ENCODE results near the gene PDE3B.
"Not testable (repeated sequence)": the region's sequence is repeated elsewhere in the genome, so short reads cannot be mapped to it uniquely, and the experiment has no call there.

Gene PDE3B

GRCh38 chr11:14750911-14751310 lies 107.3 kb downstream of the PDE3B start:
- DNase-seq = no peak

- DNase-seq = no peak
These were observed 108.4 kb downstream of the PDE3B start for GRCh38 chr11:14751975-14752407.

GRCh38 chr11:14755140-14755539 lies 111.5 kb downstream of the PDE3B start:
- no peak for DNase-seq

- no peak for DNase-seq
These were observed 112.7 kb downstream of the PDE3B start for GRCh38 chr11:14756349-14756748.

GRCh38 chr11:14759300-14760012 lies 115.9 kb downstream of the PDE3B start:
- not testable (repeated sequence) for DNase-seq

GRCh38 chr11:14764179-14764578 lies 120.6 kb downstream of the PDE3B start:
- DNase-seq = no peak

- DNase-seq = peak in 1 of 2 experiments; percentile 9
These were observed 121.2 kb downstream of the PDE3B start for GRCh38 chr11:14764579-14765527.

GRCh38 chr11:14766585-14766984 lies 123.0 kb downstream of the PDE3B start:
- DNase-seq = no peak

GRCh38 chr11:14768526-14769188 lies 125.1 kb downstream of the PDE3B start:
- no peak for DNase-seq

- no peak for DNase-seq
These were observed 130.2 kb downstream of the PDE3B start for GRCh38 chr11:14773755-14774154.

- no peak for DNase-seq
These were observed 131.1 kb downstream of the PDE3B start for GRCh38 chr11:14774721-14775120.

GRCh38 chr11:14775897-14776296 lies 132.3 kb downstream of the PDE3B start:
- no peak for DNase-seq

- DNase-seq = not testable (repeated sequence)
These were observed 134.9 kb downstream of the PDE3B start for GRCh38 chr11:14778460-14778859.

GRCh38 chr11:14783788-14784187 lies 140.2 kb downstream of the PDE3B start:
- no peak for DNase-seq

- DNase-seq = no peak
These were observed 140.6 kb downstream of the PDE3B start for GRCh38 chr11:14784230-14784629.

- DNase-seq = no peak
These were observed 146.4 kb downstream of the PDE3B start for GRCh38 chr11:14789879-14790484.

- DNase-seq = no peak
These were observed 149.9 kb downstream of the PDE3B start for GRCh38 chr11:14793546-14793945.

GRCh38 chr11:14796028-14796427 lies 152.4 kb downstream of the PDE3B start:
- not testable (repeated sequence) for DNase-seq

- no peak for DNase-seq
These were observed 160.2 kb downstream of the PDE3B start for GRCh38 chr11:14803846-14804245.

- no peak for DNase-seq
These were observed 165.9 kb downstream of the PDE3B start for GRCh38 chr11:14809466-14809865.

GRCh38 chr11:14812757-14813156 lies 169.2 kb downstream of the PDE3B start:
- DNase-seq = no peak

- DNase-seq = no peak
These were observed 169.9 kb downstream of the PDE3B start for GRCh38 chr11:14813516-14813915.

- DNase-seq = no peak
These were observed 175.2 kb downstream of the PDE3B start for GRCh38 chr11:14818779-14819178.
